SH-SY5Y (cell line): ENCODE data around the gene PKP4.

Experiments
- GATA2 ChIP-seq: IDR thresholded peaks from 2 replicates; pipeline ENCODE4 v1.6.1; 2011; ENCODE audit warnings: mild to moderate bottlenecking, low read depth, low read length
- GATA3 ChIP-seq: IDR thresholded peaks from 2 replicates; pipeline ENCODE4 v1.6.1; 2011; ENCODE audit warnings: low read depth, mild to moderate bottlenecking, low read length, moderate library complexity

DNA sequence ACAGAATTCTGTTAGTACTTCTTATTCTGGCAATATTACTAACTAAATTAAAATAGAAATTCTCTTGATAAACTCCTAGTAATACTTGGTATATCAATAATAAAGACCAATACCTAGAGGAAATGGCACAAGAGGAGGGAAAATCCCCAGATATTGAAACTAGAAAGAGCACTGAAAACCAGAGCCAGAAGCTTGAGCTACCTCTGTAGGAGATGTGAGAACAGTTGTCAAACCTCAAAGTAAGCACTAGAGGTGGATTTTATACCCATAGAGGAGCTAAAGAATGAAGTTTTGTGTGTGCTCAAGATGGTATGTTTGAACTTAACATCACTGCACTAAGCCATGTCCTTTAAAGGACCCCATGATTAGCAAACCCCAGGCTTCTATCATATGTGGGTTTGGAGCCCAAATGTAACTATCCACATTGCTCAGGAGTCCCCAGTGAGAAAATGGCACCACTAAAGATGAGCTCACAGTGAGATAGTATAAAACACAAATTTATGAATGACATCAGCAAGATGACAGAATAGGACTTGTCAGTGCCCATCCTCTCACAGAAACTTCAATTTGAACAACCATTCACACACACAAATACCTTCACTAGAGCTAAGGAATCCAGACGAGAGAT lies 122.1 kb downstream of the PKP4 start:
- TF ChIP-seq GATA2 = no peak
- TF ChIP-seq GATA3 = no peak
